BJ (cell line): Measurements from ENCODE around the gene MFAP3. TPM values are rescaled to one million over a fixed set of nuclear protein-coding genes. Genes with fewer than 3 reads are reported as not detected.

ENCODE experiments used
- CTCF ChIA-PET: fragments of 350-600 bp; formaldehyde crosslinking; extraction: SDS; loops from one replicate; lab custom pipeline; 2021; ENCODE audit warnings: antibody characterized with exemption, inconsistent platforms; lab: Yijun Ruan, JAX
- POLR2A ChIA-PET: fragments of 300-600 bp; sonication (Branson Sonifier 250); formaldehyde crosslinking; extraction: SDS; loops from one replicate; lab custom pipeline; 2021; ENCODE audit warnings: antibody characterized with exemption; lab: Charles Lee
- DNase-seq: peaks from one replicate; pipeline ENCODE4 v3.0.0-alpha.2; 2011; ENCODE audit warnings: low read depth
- H3K27me3 ChIP-seq: 2 replicates; pipeline ENCODE4 v1.6.0; 2011; ENCODE audit warnings: low read length; ENCODE audit not compliant: control insufficient read depth, insufficient read depth
- H3K36me3 ChIP-seq: 2 replicates; pipeline ENCODE4 v1.5.1; 2011; ENCODE audit warnings: low read length; ENCODE audit not compliant: control insufficient read depth, insufficient read depth
- H3K4me3 ChIP-seq: 2 replicates; pipeline ENCODE4 v1.5.1; 2011; ENCODE audit warnings: low read depth, mild to moderate bottlenecking, control low read depth, low read length
- CTCF ChIP-seq: IDR thresholded peaks from 2 replicates; pipeline ENCODE4 v1.5.1; 2011; ENCODE audit warnings: low read depth, mild to moderate bottlenecking, control low read depth, inconsistent platforms, low read length, moderate library complexity; ENCODE audit not compliant: insufficient read depth
- polyA plus RNA-seq: library from polyadenylated mRNA; depleted of rRNA; stranded (reverse); fragments of >200 nt; gene quantifications from 2 replicates; pipeline ENCODE4 v1.2.3, GENCODE V29; 2011

Gene MFAP3
- polyA plus RNA-seq, 1 experiment = 24.5 TPM

GRCh38 chr5:154046486-154046885 lies 7.7 kb downstream of the MFAP3 start:
- DNase-seq = no peak
- CTCF ChIA-PET = interaction anchor here (0.7 to 1.4 kb wide), 2 partner anchors 12 to 359 kb away, joined by 3 read pairs; no protein-coding TSS in a partner anchor
- no peaks in the 10 kb centered on the region for H3K27me3 ChIP-seq
- H3K36me3 ChIP-seq = no peaks in the 10 kb centered on the region
- POLR2A ChIA-PET = no interaction called here
- no peak overlapping the region for H3K4me3 ChIP-seq
- no peak for TF ChIP-seq CTCF

GRCh38 chr5:154047324-154047723 lies 8.6 kb downstream of the MFAP3 start:
- DNase-seq = no peak
- no peak for TF ChIP-seq CTCF
- Histone ChIP-seq H3K4me3 (no peak overlapping the region), H3K36me3 (no peaks in the 10 kb centered on the region), H3K27me3 (no peaks in the 10 kb centered on the region)
- CTCF ChIA-PET = no interaction called here
- POLR2A ChIA-PET = no interaction called here

GRCh38 chr5:154049636-154050035 lies 10.9 kb downstream of the MFAP3 start:
- POLR2A ChIA-PET = no interaction called here
- CTCF ChIA-PET = interaction anchor here (1.0 kb wide), 1 partner anchor 9 kb away, joined by 3 read pairs; no protein-coding TSS in a partner anchor
- no peaks in the 10 kb centered on the region for H3K27me3 ChIP-seq
- H3K36me3 ChIP-seq = no peaks in the 10 kb centered on the region
- TF ChIP-seq CTCF = no peak
- no peak overlapping the region for H3K4me3 ChIP-seq
- DNase-seq = no peak

- Histone ChIP-seq H3K4me3 (no peak overlapping the region), H3K27me3 (no peaks in the 10 kb centered on the region), H3K36me3 (no peaks in the 10 kb centered on the region)
- CTCF ChIA-PET = interaction anchor here (0.6 to 5.4 kb wide), 4 partner anchors 8 to 352 kb away, joined by 3 to 18 read pairs (median 3); no protein-coding TSS in a partner anchor
- DNase-seq = no peak
- POLR2A ChIA-PET = no interaction called here
- no peak for TF ChIP-seq CTCF
Measured at GRCh38 chr5:154053468-154053867, 14.7 kb downstream of the MFAP3 start.

- DNase-seq = no peak
- POLR2A ChIA-PET = no interaction called here
- CTCF ChIA-PET = interaction anchor here (0.5 to 5.4 kb wide), 2 partner anchors 8 to 17 kb away, joined by 3 to 18 read pairs; no protein-coding TSS in a partner anchor
Measured at GRCh38 chr5:154055201-154055600, 16.4 kb downstream of the MFAP3 start.

More at GRCh38 chr5:154055201-154055600, 16.4 kb downstream of the MFAP3 start:
- Histone ChIP-seq H3K36me3 (no peaks in the 10 kb centered on the region), H3K27me3 (no peaks in the 10 kb centered on the region), H3K4me3 (no peak overlapping the region)
- no peak for TF ChIP-seq CTCF
